Measurements from ENCODE around the gene C4orf51.
A peak's percentile ranks its signal among the peaks of the same experiment; 100 is the strongest.

The C4orf51 gene

DNA sequence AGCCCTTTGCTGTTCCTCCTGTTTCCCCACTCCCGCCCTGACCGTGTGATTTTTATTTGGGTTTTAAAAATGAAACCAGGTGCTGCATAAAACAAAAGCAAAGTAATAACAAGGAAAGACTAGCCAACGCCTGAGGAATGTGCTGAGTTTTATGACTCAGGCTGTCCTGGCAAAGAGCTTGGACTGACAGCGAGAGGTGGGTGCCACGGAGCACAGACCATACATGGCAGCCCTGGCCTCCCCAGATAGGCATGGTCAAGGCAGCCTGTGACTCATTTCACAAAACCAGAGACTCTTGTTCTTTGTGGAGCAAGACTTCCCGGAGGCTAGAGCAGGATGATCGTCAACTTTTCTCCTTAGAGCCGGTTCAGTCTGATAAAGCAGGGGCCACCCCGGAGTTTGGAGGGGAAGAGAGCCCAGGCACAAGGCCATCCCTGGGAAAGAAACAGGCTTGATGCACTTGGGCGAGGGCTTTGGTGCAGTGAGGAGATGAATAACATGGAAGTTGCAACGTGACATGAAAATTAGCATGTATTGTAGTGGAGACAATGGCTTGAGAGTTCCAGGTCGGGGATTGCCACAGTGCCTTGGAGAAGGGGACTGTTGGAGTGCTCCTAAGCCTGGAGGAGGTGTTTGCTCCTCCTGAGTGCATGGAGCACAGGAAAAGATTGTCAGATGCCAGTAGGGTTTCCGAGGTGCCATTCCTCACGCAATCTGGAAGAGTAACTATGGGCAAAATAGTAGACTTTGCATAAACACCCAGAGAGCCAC, 54.8 kb downstream of the C4orf51 start:
- TF ChIP-seq CTCF (conservative IDR thresholded peaks at IDR 0.05), result no peak

GRCh38 chr4:145735347-145735675, 55.4 kb downstream of the C4orf51 start:
- no peak for TF ChIP-seq CTCF (conservative IDR thresholded peaks at IDR 0.05)
- H3K27ac ChIP-seq, result peak overlapping the region; percentile 76

More for the DNA sequence above, 54.8 kb downstream of the C4orf51 start:
- H3K27ac ChIP-seq, result peak overlapping the region; percentile 76

- no peak for TF ChIP-seq CTCF (conservative IDR thresholded peaks at IDR 0.05)
- H3K27ac ChIP-seq, result peak overlapping the region; percentile 76
Observed at GRCh38 chr4:145735827-145736226, 55.9 kb downstream of the C4orf51 start.

DNA sequence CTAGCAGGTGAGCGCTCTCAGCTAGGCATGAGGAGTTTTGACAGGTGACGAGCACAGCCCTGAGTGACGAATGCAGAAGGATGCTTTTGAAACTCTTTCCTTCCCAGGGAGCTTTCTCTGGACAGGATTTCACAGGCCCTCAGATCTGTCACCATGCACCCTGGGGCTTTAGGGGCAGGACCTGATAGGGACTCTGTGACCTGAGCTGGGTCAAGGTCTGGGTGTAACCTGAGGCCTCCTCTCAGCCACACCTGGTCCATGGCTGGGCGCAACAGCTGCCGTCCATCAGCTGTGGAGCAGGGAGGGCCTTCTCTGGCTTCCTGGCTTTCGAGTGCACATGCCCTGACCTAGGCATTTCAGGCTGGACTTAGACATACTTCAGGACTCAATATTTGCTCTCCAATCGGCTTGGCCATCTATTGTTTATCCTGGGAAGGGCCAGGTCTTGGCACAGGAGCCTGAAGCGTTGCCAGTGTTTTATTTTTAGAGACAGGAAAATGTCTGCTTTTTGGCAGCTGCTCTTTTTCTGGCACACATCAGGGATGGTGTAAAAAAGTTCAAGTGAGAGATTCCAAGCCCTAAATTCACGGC, 56.4 kb downstream of the C4orf51 start:
- TF ChIP-seq CTCF (conservative IDR thresholded peaks at IDR 0.05), result no peak
- peak overlapping the region; percentile 76 for H3K27ac ChIP-seq

DNA sequence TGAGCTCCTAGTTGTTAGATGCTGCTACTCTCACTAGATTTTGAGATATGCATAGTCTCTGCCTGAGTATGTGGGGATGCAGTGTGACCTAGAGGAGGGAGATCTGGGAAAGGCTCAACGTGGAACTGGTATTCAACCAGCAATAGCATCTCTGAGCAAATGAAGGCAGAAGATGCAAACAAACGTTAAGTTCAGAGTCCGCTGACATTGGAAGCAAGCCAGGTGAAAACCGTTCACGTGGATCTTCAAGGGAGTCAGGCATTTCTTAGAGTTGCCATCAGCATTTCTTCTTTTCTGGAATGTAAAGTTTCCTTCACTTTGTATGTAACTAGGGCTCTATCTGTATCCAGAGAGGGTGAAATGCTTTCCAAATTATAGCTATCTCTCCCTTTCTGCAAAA, 59.9 kb downstream of the C4orf51 start:
- peak overlapping the region; percentile 41 for H3K27ac ChIP-seq

GRCh38 chr4:145740806-145741205, 60.9 kb downstream of the C4orf51 start:
- H3K27ac ChIP-seq, result no peak overlapping the region
- no peak for TF ChIP-seq CTCF (conservative IDR thresholded peaks at IDR 0.05)

More for the DNA sequence above, 59.9 kb downstream of the C4orf51 start:
- no peak for TF ChIP-seq CTCF (conservative IDR thresholded peaks at IDR 0.05)

DNA sequence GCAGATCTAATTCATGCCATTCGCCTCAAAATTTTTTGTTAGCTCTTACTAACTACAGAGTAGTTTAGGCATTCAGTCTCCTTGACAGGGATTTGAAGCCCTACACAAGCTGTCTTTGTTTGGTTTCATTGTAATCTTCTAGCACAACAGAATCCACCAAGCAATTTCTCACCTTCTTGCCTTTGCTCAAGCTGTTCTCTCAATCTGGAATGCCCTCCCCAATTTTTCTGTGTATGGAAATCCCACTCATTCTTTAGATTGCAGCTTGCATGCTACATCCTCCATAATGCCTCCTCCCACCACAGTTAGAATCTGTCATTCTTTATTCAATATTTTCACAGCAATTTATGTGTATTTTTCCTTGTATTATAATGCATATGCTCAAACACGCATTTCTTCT, 63.7 kb downstream of the C4orf51 start:
- no peak for TF ChIP-seq CTCF (conservative IDR thresholded peaks at IDR 0.05)
- H3K27ac ChIP-seq, result no peak overlapping the region

All from VCaP (cell line).